ENCODE measurements around the gene PEX13. TPM values are rescaled to one million over a fixed set of nuclear protein-coding genes. Genes with fewer than 3 reads are reported as not detected.

The PEX13 gene
- polyA plus RNA-seq, 1 experiment: 11.7 TPM

- H3K27me3 ChIP-seq (ENCODE audit: control insufficient read depth, insufficient read depth, low read length): no peaks in the 10 kb centered on the region
- POLR2A ChIA-PET: no interaction called here
- H3K36me3 ChIP-seq (ENCODE audit: control insufficient read depth, insufficient read depth, low read length): no peaks in the 10 kb centered on the region; the same call in 1 of the 2 replicates
- CTCF ChIA-PET: no interaction called here
- TF ChIP-seq CTCF (IDR thresholded peaks at IDR 0.05; ENCODE audit: insufficient read depth, low read depth, low read length): no peak
- no peak overlapping the region for H3K4me3 ChIP-seq (ENCODE audit: low read depth, low read length)
- no peak for DNase-seq (ENCODE audit: low read depth)
These were observed 23.4 kb upstream of the PEX13 start for GRCh38 chr2:60994131-60994530.

- Histone ChIP-seq H3K4me3 (ENCODE audit: low read depth, low read length) (no peak overlapping the region), H3K36me3 (ENCODE audit: control insufficient read depth, insufficient read depth, low read length) (no peaks in the 10 kb centered on the region; the same call in 1 of the 2 replicates), H3K27me3 (ENCODE audit: control insufficient read depth, insufficient read depth, low read length) (no peaks in the 10 kb centered on the region)
- DNase-seq (ENCODE audit: low read depth): no peak
- ChIA-PET POLR2A (no interaction called here), CTCF (interaction anchor here (0.6 to 5.0 kb wide), 22 partner anchors 9 to 321 kb away, joined by 3 to 92 read pairs (median 4); partner anchors contain the start of genes PAPOLG and REL)
- TF ChIP-seq CTCF (IDR thresholded peaks at IDR 0.05; ENCODE audit: insufficient read depth, low read depth, low read length): peak; percentile 49
These were observed 18.6 kb upstream of the PEX13 start for GRCh38 chr2:60998628-60999545.

- POLR2A ChIA-PET: no interaction called here
These were observed 11.8 kb upstream of the PEX13 start for GRCh38 chr2:61005736-61006135.

GRCh38 chr2:61006486-61007105 is 10.9 kb upstream of the PEX13 start:
- POLR2A ChIA-PET: no interaction called here

More at GRCh38 chr2:61005736-61006135, 11.8 kb upstream of the PEX13 start:
- Histone ChIP-seq H3K27me3 (ENCODE audit: control insufficient read depth, insufficient read depth, low read length) (no peaks in the 10 kb centered on the region), H3K4me3 (ENCODE audit: low read depth, low read length) (no peak overlapping the region), H3K36me3 (ENCODE audit: control insufficient read depth, insufficient read depth, low read length) (peaks cover 1% of the 10 kb centered on the region; the same call in 1 of the 2 replicates)
- DNase-seq (ENCODE audit: low read depth): no peak
- CTCF ChIA-PET: interaction anchor here (1.0 kb wide), 1 partner anchor 10 kb away, joined by 4 read pairs; no protein-coding TSS in a partner anchor
- TF ChIP-seq CTCF (IDR thresholded peaks at IDR 0.05; ENCODE audit: insufficient read depth, low read depth, low read length): no peak

More at GRCh38 chr2:61006486-61007105, 10.9 kb upstream of the PEX13 start:
- H3K4me3 ChIP-seq (ENCODE audit: low read depth, low read length): no peak overlapping the region
- CTCF ChIA-PET: no interaction called here
- no peak for TF ChIP-seq CTCF (IDR thresholded peaks at IDR 0.05; ENCODE audit: insufficient read depth, low read depth, low read length)
- DNase-seq (ENCODE audit: low read depth): no peak
- H3K27me3 ChIP-seq (ENCODE audit: control insufficient read depth, insufficient read depth, low read length): no peaks in the 10 kb centered on the region
- H3K36me3 ChIP-seq (ENCODE audit: control insufficient read depth, insufficient read depth, low read length): peaks cover 1% of the 10 kb centered on the region; the same call in 1 of the 2 replicates
